ENCODE measurements around the gene SH3D19.
"Not testable (repeated sequence)": the region's sequence is repeated elsewhere in the genome, so short reads cannot be mapped to it uniquely, and the experiment has no call there.

SH3D19 gene

GRCh38 chr4:151143811-151144210 lies 181.6 kb downstream of the SH3D19 start:
- no peak for DNase-seq

- DNase-seq: no peak
Measured at GRCh38 chr4:151143162-151143561, 182.2 kb downstream of the SH3D19 start.

GRCh38 chr4:151142758-151143157 lies 182.6 kb downstream of the SH3D19 start:
- DNase-seq: no peak

- DNase-seq: no peak
Measured at GRCh38 chr4:151139814-151140213, 185.6 kb downstream of the SH3D19 start.

GRCh38 chr4:151136048-151136447 lies 189.4 kb downstream of the SH3D19 start:
- not testable (repeated sequence) for DNase-seq

- no peak for DNase-seq
Measured at GRCh38 chr4:151133311-151133710, 192.1 kb downstream of the SH3D19 start.

- no peak for DNase-seq
Measured at GRCh38 chr4:151129796-151130195, 195.6 kb downstream of the SH3D19 start.

GRCh38 chr4:151117371-151117962 lies 207.9 kb downstream of the SH3D19 start:
- DNase-seq: peak in 1 of 2 donors; percentile 66

GRCh38 chr4:151114986-151115385 lies 210.4 kb downstream of the SH3D19 start:
- no peak for DNase-seq

- no peak for DNase-seq
Measured at GRCh38 chr4:151114338-151114737, 211.1 kb downstream of the SH3D19 start.

GRCh38 chr4:151110236-151110635 lies 215.2 kb downstream of the SH3D19 start:
- no peak for DNase-seq

- DNase-seq: no peak
Measured at GRCh38 chr4:151107063-151107462, 218.3 kb downstream of the SH3D19 start.

GRCh38 chr4:151105454-151106032 lies 219.9 kb downstream of the SH3D19 start:
- no peak for DNase-seq

GRCh38 chr4:151104621-151105020 lies 220.8 kb downstream of the SH3D19 start:
- DNase-seq: no peak

GRCh38 chr4:151103758-151104157 lies 221.6 kb downstream of the SH3D19 start:
- DNase-seq: no peak

GRCh38 chr4:151100531-151100930 lies 224.9 kb downstream of the SH3D19 start:
- no peak for DNase-seq

- DNase-seq: no peak
Measured at GRCh38 chr4:151099976-151100417, 225.4 kb downstream of the SH3D19 start.

GRCh38 chr4:151099229-151099975 lies 226.0 kb downstream of the SH3D19 start, which contains the start of gene RPS3A:
RPS3A (plus strand) TSS chr4:151099628; CDS start chr4:151099653, 25 bp downstream.
- peak; percentile 93 to 97 for DNase-seq

GRCh38 chr4:151098979-151099228 lies 226.5 kb downstream of the SH3D19 start:
- DNase-seq: no peak

- no peak for DNase-seq
Measured at GRCh38 chr4:151097759-151098158, 227.6 kb downstream of the SH3D19 start.

- no peak for DNase-seq
Measured at GRCh38 chr4:151095142-151095541, 230.3 kb downstream of the SH3D19 start.

- no peak for DNase-seq
Measured at GRCh38 chr4:151094290-151094751, 231.1 kb downstream of the SH3D19 start.

GRCh38 chr4:151093203-151093602 lies 232.2 kb downstream of the SH3D19 start:
- no peak for DNase-seq

- no peak for DNase-seq
Measured at GRCh38 chr4:151092488-151092887, 232.9 kb downstream of the SH3D19 start.
